ENCODE results near the gene TMEM252. TPM values are rescaled to one million over a fixed set of nuclear protein-coding genes. Genes with fewer than 3 reads are reported as not detected.

The TMEM252 gene
- total RNA-seq, 1 donor from 2014 or later: not detected

- peaks cover 18% of the 10 kb centered on the region for H3K4me1 Mint-ChIP-seq
- no peaks in the 10 kb centered on the region for H3K79me2 ChIP-seq (ENCODE audit: low read depth)
- peaks cover 94% of the 10 kb centered on the region for H3K27me3 ChIP-seq
- H3K9me3 ChIP-seq (ENCODE audit: low read depth): no peaks in the 10 kb centered on the region
- peaks cover 13% of the 10 kb centered on the region for H3F3A ChIP-seq (ENCODE audit: low read depth)
- H4K20me1 ChIP-seq (ENCODE audit: low read depth): no peaks in the 10 kb centered on the region
- H3K36me3 ChIP-seq: no peaks in the 10 kb centered on the region
- TF ChIP-seq EZH2 (IDR thresholded peaks at IDR 0.05) (no peak), EZH2phosphoT487 (IDR thresholded peaks at IDR 0.05) (no peak), CTCF (IDR thresholded peaks at IDR 0.05) (peak; percentile 67)
- DNase-seq (ENCODE audit: low spot score): peak; percentile 16
- H3K27ac Mint-ChIP-seq: no peak overlapping the region
- H3K4me3 Mint-ChIP-seq: no peak overlapping the region
- H3K9me3 Mint-ChIP-seq: no peaks in the 10 kb centered on the region
- H3K36me3 Mint-ChIP-seq: peaks cover 3% of the 10 kb centered on the region
- H3K27me3 Mint-ChIP-seq (ENCODE audit: insufficient read depth, low read depth): peaks cover 2% of the 10 kb centered on the region
- H3K4me3 ChIP-seq: no peak overlapping the region
- no peak overlapping the region for H3K9ac ChIP-seq
- peaks cover 17% of the 10 kb centered on the region for H3K4me1 ChIP-seq
- H2AFZ ChIP-seq (replicated peaks): no peak overlapping the region
- H3K4me2 ChIP-seq: no peak overlapping the region
- H3K27ac ChIP-seq: no peak overlapping the region
Measured at GRCh38 chr9:68507130-68507805, 33.4 kb downstream of the TMEM252 start.

GRCh38 chr9:68506551-68506950 is 34.1 kb downstream of the TMEM252 start:
- Histone ChIP-seq H3K79me2 (ENCODE audit: low read depth) (no peaks in the 10 kb centered on the region), H3K4me3 (no peak overlapping the region), H3K4me1 (peaks cover 24% of the 10 kb centered on the region), H3K27ac (no peak overlapping the region), H3K9ac (no peak overlapping the region), H3K4me2 (no peak overlapping the region), H3F3A (ENCODE audit: low read depth) (peaks cover 13% of the 10 kb centered on the region), H3K27me3 (peaks cover 94% of the 10 kb centered on the region), H2AFZ (replicated peaks) (no peak overlapping the region), H3K9me3 (ENCODE audit: low read depth) (no peaks in the 10 kb centered on the region), H3K36me3 (no peaks in the 10 kb centered on the region), H4K20me1 (ENCODE audit: low read depth) (no peaks in the 10 kb centered on the region)
- H3K9me3 Mint-ChIP-seq: no peaks in the 10 kb centered on the region
- no peak overlapping the region for H3K4me3 Mint-ChIP-seq
- TF ChIP-seq EZH2phosphoT487 (IDR thresholded peaks at IDR 0.05): no peak
- H3K27ac Mint-ChIP-seq: no peak overlapping the region
- peaks cover 3% of the 10 kb centered on the region for H3K36me3 Mint-ChIP-seq
- DNase-seq (ENCODE audit: low spot score): no peak
- H3K27me3 Mint-ChIP-seq (ENCODE audit: insufficient read depth, low read depth): peaks cover 2% of the 10 kb centered on the region
- H3K4me1 Mint-ChIP-seq: peaks cover 19% of the 10 kb centered on the region

GRCh38 chr9:68505681-68506409 is 34.8 kb downstream of the TMEM252 start:
- Histone ChIP-seq H3K79me2 (ENCODE audit: low read depth) (no peaks in the 10 kb centered on the region), H2AFZ (replicated peaks) (no peak overlapping the region), H3K4me3 (no peak overlapping the region), H3K36me3 (no peaks in the 10 kb centered on the region), H4K20me1 (ENCODE audit: low read depth) (no peaks in the 10 kb centered on the region), H3F3A (ENCODE audit: low read depth) (peaks cover 13% of the 10 kb centered on the region), H3K4me2 (no peak overlapping the region), H3K9ac (no peak overlapping the region), H3K27ac (no peak overlapping the region), H3K4me1 (peaks cover 29% of the 10 kb centered on the region), H3K9me3 (ENCODE audit: low read depth) (no peaks in the 10 kb centered on the region), H3K27me3 (peaks cover 94% of the 10 kb centered on the region)
- H3K36me3 Mint-ChIP-seq: peaks cover 3% of the 10 kb centered on the region
- peaks cover 26% of the 10 kb centered on the region for H3K4me1 Mint-ChIP-seq
- DNase-seq (ENCODE audit: low spot score): no peak
- no peaks in the 10 kb centered on the region for H3K9me3 Mint-ChIP-seq
- H3K4me3 Mint-ChIP-seq: no peak overlapping the region
- no peak for TF ChIP-seq EZH2phosphoT487 (IDR thresholded peaks at IDR 0.05)
- no peak for TF ChIP-seq CTCF (IDR thresholded peaks at IDR 0.05)
- no peak for TF ChIP-seq EZH2 (IDR thresholded peaks at IDR 0.05)
- peaks cover 2% of the 10 kb centered on the region for H3K27me3 Mint-ChIP-seq (ENCODE audit: insufficient read depth, low read depth)
- no peak overlapping the region for H3K27ac Mint-ChIP-seq

- Mint-ChIP-seq H3K4me3 (no peak overlapping the region), H3K27me3 (ENCODE audit: insufficient read depth, low read depth) (peaks cover 4% of the 10 kb centered on the region), H3K4me1 (peaks cover 14% of the 10 kb centered on the region), H3K9me3 (no peaks in the 10 kb centered on the region), H3K27ac (no peak overlapping the region), H3K36me3 (no peaks in the 10 kb centered on the region)
- Histone ChIP-seq H3K9ac (no peak overlapping the region), H3K36me3 (no peaks in the 10 kb centered on the region), H4K20me1 (ENCODE audit: low read depth) (no peaks in the 10 kb centered on the region), H3K4me2 (no peak overlapping the region), H3F3A (ENCODE audit: low read depth) (no peaks in the 10 kb centered on the region), H3K9me3 (ENCODE audit: low read depth) (no peaks in the 10 kb centered on the region), H3K4me1 (peaks cover 14% of the 10 kb centered on the region), H3K27me3 (peaks cover 100% of the 10 kb centered on the region), H2AFZ (replicated peaks) (no peak overlapping the region), H3K4me3 (no peak overlapping the region), H3K27ac (no peak overlapping the region), H3K79me2 (ENCODE audit: low read depth) (no peaks in the 10 kb centered on the region)
- TF ChIP-seq CTCF (IDR thresholded peaks at IDR 0.05): no peak
- TF ChIP-seq EZH2phosphoT487 (IDR thresholded peaks at IDR 0.05): no peak
- no peak for TF ChIP-seq EZH2 (IDR thresholded peaks at IDR 0.05)
- DNase-seq (ENCODE audit: low spot score): no peak
Measured at GRCh38 chr9:68502279-68502678, 38.4 kb downstream of the TMEM252 start.

All from neural progenitor cell (in vitro differentiated cells).